ENCODE measurements around the gene KANSL1.
"Not testable (repeated sequence)": the region's sequence is repeated elsewhere in the genome, so short reads cannot be mapped to it uniquely, and the experiment has no call there.

- TF ChIP-seq CTCF, POLR2A (IDR thresholded peaks at IDR 0.05): not testable (repeated sequence)
Measured at GRCh38 chr17:46223041-46223440, 29.8 kb upstream of the KANSL1 start.
